Activated B cell treated with CpG ODN at 0.5 μM for 24 hours (primary cell): Measurements from ENCODE around the gene DCHS2. TPM values are rescaled to one million over a fixed set of nuclear protein-coding genes. Genes with fewer than 3 reads are reported as not detected.

Experiments
- ATAC-seq: fragments of 200-7000 bp; cut with Tn5 transposase; one replicate; pipeline ENCODE4 v1.10.0; 2021; ENCODE audit warnings: low read depth, mild to moderate bottlenecking, moderate library complexity
- CTCF ChIA-PET: fragments of 350-600 bp; sonication (Branson Sonifier 250); formaldehyde crosslinking; loops from one replicate; lab custom pipeline; 2021; ENCODE audit warnings: antibody characterized with exemption; lab: Charles Lee
- POLR2A ChIA-PET: fragments of 350-600 bp; sonication (Branson Sonifier 250); formaldehyde crosslinking; loops from one replicate; lab custom pipeline; 2021; ENCODE audit warnings: antibody characterized with exemption; lab: Charles Lee
- DNase-seq: peaks from one replicate; pipeline ENCODE4 v3.0.0; 2022
- H3K27ac Mint-ChIP-seq: one replicate; pipeline ENCODE4 v1.8.0; 2020; ENCODE audit warnings: mixed read lengths
- H3K27me3 Mint-ChIP-seq: one replicate; pipeline ENCODE4 v1.8.0; 2021; ENCODE audit warnings: mixed read lengths
- H3K36me3 Mint-ChIP-seq: one replicate; pipeline ENCODE4 v1.8.0; 2021; ENCODE audit warnings: low read depth, mixed read lengths
- H3K4me1 Mint-ChIP-seq: one replicate; pipeline ENCODE4 v1.8.0; 2021; ENCODE audit warnings: mixed read lengths
- H3K4me3 Mint-ChIP-seq: one replicate; pipeline ENCODE4 v1.8.0; 2020; ENCODE audit warnings: mild to moderate bottlenecking, mixed read lengths
- H3K9me3 Mint-ChIP-seq: one replicate; pipeline ENCODE4 v1.8.0; 2020; ENCODE audit warnings: mixed read lengths
- CTCF ChIP-seq: fragments of 200-600 bp; IDR thresholded peaks from one replicate; pipeline ENCODE4 v1.8.0; 2022; ENCODE audit warnings: antibody characterized with exemption, mild to moderate bottlenecking
- intact Hi-C: fragments of 100-400 bp; cut with micrococcal nuclease; formaldehyde crosslinking; loops from one replicate; pipeline ENCODE4 v1.15.1; 2024
- total RNA-seq: library from RNA; stranded (reverse); gene quantifications from 2 replicates; pipeline ENCODE4 v1.2.3, GENCODE V29; 2022

DCHS2 gene
- total RNA-seq, 1 donor from 2014 or later: 0.13 TPM

DNA sequence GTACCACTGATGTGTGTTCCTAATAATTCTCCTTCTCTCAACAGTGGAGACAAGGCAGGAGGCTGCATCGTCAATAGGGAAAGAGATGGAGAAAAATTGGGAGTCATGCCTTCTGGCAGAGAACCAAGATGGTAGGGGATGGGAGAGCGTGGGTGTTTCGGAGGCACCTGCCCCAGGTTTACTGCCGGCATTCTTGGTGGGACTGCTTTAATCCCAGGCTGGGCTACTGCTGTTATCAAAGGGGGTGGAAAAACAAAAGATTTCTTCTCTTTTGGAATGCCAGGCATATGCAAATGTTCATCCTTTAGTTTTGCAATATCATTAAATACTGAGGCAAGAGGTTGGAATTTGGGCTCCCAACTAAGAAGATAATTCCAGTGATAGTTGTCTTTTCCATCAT is 257.0 kb downstream of the DCHS2 start:
- ATAC-seq: no peak
- no peaks in the 10 kb centered on the region for H3K36me3 Mint-ChIP-seq
- peaks cover 8% of the 10 kb centered on the region for H3K27me3 Mint-ChIP-seq
- ChIA-PET POLR2A (no interaction called here), CTCF (no interaction called here)
- H3K9me3 Mint-ChIP-seq: no peaks in the 10 kb centered on the region
- intact Hi-C loops: no loop called here
- DNase-seq: no peak
- no peak overlapping the region for H3K27ac Mint-ChIP-seq
- TF ChIP-seq CTCF: no peak
- no peak overlapping the region for H3K4me3 Mint-ChIP-seq
- H3K4me1 Mint-ChIP-seq: no peaks in the 10 kb centered on the region

DNA sequence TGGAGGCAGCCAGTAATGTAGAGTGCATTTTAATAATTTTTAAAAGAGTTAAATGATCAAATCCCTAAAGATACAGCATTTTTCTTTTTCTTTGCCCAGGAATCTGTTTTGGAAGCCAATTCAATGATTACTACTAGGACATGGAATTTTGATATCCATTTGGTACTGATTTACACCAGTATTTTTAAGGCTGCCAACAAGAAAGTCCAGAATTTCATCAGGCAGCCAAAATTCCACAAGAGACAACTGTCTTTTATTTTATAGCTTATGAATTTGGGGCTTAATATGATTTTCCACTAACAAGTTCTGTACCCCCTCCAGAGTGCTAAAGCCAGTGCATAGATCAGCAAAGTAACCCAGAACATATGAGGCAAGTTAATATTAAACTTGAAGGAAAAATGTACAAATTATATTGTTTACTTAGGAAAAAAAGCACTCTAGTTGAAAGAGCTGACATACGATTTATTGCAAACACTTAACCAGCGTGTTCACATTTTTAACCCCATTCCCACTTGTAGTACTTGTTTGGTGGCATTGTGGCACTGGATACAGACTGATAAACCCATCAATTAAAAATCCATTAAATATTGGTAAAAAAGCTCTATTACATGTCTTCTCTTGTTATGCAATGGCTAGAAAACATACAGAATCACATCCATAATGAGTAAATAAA is 259.7 kb downstream of the DCHS2 start:
- no peak for ATAC-seq
- POLR2A ChIA-PET: no interaction called here

GRCh38 chr4:154230723-154231122 is 260.9 kb downstream of the DCHS2 start:
- no peak for TF ChIP-seq CTCF
- no peak for DNase-seq
- Mint-ChIP-seq H3K4me1 (no peaks in the 10 kb centered on the region), H3K27me3 (peaks cover 11% of the 10 kb centered on the region), H3K36me3 (no peaks in the 10 kb centered on the region), H3K27ac (no peak overlapping the region), H3K4me3 (no peak overlapping the region), H3K9me3 (no peaks in the 10 kb centered on the region)
- ChIA-PET CTCF (no interaction called here), POLR2A (no interaction called here)
- intact Hi-C loops: no loop called here
- no peak for ATAC-seq

More for the DNA sequence above, 259.7 kb downstream of the DCHS2 start:
- no peaks in the 10 kb centered on the region for H3K9me3 Mint-ChIP-seq
- no peak overlapping the region for H3K4me3 Mint-ChIP-seq
- TF ChIP-seq CTCF: no peak
- intact Hi-C loops: no loop called here
- no peak for DNase-seq
- no peaks in the 10 kb centered on the region for H3K4me1 Mint-ChIP-seq
- H3K27me3 Mint-ChIP-seq: peaks cover 11% of the 10 kb centered on the region
- no peaks in the 10 kb centered on the region for H3K36me3 Mint-ChIP-seq
- no peak overlapping the region for H3K27ac Mint-ChIP-seq
- CTCF ChIA-PET: no interaction called here

GRCh38 chr4:154230091-154230490 is 261.5 kb downstream of the DCHS2 start:
- Mint-ChIP-seq H3K4me3 (no peak overlapping the region), H3K27ac (no peak overlapping the region), H3K9me3 (no peaks in the 10 kb centered on the region), H3K27me3 (peaks cover 11% of the 10 kb centered on the region), H3K36me3 (no peaks in the 10 kb centered on the region), H3K4me1 (no peaks in the 10 kb centered on the region)
- ChIA-PET POLR2A (no interaction called here), CTCF (no interaction called here)
- DNase-seq (no peak), ATAC-seq (no peak)
- intact Hi-C loops: no loop called here
- TF ChIP-seq CTCF: no peak

- ATAC-seq (no peak), DNase-seq (no peak)
- peaks cover 19% of the 10 kb centered on the region for H3K9me3 Mint-ChIP-seq
- no peak overlapping the region for H3K4me3 Mint-ChIP-seq
- POLR2A ChIA-PET: no interaction called here
- no peaks in the 10 kb centered on the region for H3K4me1 Mint-ChIP-seq
- no peaks in the 10 kb centered on the region for H3K36me3 Mint-ChIP-seq
- H3K27me3 Mint-ChIP-seq: no peaks in the 10 kb centered on the region
- no peak for TF ChIP-seq CTCF
- intact Hi-C loops: no loop called here
- H3K27ac Mint-ChIP-seq: no peak overlapping the region
- CTCF ChIA-PET: no interaction called here
Observed at GRCh38 chr4:154222875-154223274, 268.7 kb downstream of the DCHS2 start.
